Activated CD4-positive, alpha-beta T cell treated with anti-CD3 and anti-CD28 coated beads, Interleukin-2, Interleukin-4, amounts not matched to agents 100 ng/mL and 50 ng/mL, durations not matched to agents 16 hours and 8 hours (primary cell): ENCODE measurements around the gene COX4I2.

ENCODE experiments used
- DNase-seq: peaks from one replicate; pipeline ENCODE4 v3.0.0-alpha.2; 2020; ENCODE audit warnings: low spot score

The COX4I2 gene

GRCh38 chr20:31677553-31678260 is 40.0 kb downstream of the COX4I2 start:
- DNase-seq = no peak

DNA sequence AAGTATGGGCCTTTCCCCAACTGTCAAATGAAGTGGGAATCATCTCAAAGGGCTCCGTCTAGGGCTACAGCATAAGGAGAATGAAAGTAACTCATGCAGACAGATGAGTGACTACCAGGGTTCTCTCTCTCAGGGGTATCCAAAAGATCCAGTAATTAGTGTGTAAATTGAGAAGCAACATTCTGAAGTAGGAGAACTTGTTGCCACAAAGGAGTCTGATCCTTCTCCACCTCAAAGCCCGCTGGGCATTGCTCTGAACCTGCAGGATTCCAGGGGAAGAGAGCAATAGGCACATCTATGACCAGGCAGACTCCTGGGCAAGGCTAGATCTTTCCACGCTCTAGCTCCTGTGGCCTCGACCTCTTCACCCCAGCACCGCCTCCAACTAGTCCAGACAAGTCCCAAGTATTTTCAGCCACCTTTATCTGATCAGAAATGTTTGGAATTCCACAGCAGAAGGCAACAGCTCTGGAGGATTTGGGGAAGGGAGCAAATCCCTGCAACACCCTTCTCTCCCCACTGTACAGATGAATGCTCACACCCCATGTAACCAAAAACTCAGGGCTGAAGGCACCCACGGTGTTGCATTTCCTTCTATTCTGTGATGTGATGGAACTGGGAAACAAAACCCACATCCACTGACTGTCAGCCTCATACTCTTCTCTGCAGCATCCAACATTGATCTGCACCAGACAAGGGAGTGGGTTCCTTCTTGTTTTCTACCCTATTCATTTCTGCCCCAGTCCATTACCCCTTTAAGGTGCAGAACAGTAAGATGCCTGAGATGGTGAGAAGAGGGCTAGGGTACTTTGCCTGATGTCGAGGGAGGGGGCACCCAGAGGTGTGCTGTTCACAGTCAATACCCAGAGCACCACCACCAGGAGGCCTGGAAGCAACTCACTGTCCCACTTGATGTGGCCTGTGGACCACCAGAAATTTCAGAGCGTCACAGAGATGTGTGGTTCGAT is 41.0 kb downstream of the COX4I2 start:
- no peak for DNase-seq

DNA sequence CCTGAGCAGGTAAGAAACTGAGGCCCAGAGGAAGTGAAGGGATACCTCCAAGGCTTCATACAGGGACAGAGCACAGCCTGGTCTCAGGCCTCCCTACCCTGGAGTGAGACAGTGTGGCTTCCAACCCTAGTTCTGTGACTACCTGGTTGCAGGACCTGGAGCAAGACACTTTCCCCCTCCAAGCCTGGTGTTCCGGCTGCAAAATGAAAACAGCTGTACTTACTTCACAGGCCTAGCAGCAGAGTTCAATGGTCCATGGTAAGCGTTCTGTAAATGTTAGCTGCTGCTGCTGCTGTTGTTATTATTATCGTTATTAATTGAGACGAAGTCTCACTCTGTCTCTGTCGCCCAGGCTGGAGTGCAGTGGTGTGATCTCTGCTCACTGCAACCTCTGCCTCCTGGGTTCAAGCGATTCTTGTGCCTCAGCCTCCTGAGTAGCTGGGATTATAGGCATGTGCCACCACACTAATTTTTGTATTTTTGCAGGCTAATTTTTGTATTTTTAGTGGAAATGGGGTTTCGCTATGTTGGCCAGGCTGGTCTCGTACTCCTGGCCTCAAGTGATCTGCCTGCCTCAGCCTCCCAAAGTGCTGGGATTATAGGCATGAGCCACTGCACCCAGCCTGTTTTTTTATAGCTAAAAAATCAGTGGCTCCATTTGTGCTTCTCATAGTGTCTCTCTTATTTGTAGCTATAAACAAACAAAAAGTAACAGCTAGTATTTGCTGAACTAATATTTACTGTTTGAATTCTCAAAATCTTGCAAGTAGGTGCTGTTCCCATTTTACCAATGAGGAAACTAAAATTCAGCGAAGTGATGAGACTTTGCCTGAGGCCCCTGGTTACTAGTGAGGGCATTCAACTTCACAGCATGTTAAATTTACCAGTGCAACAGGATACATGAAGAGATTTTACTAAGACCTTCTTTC is 41.9 kb downstream of the COX4I2 start:
- no peak for DNase-seq

- no peak for DNase-seq
These were observed 42.8 kb downstream of the COX4I2 start for GRCh38 chr20:31680286-31681127.

- DNase-seq = no peak
These were observed 43.5 kb downstream of the COX4I2 start for GRCh38 chr20:31681128-31681727.

DNA sequence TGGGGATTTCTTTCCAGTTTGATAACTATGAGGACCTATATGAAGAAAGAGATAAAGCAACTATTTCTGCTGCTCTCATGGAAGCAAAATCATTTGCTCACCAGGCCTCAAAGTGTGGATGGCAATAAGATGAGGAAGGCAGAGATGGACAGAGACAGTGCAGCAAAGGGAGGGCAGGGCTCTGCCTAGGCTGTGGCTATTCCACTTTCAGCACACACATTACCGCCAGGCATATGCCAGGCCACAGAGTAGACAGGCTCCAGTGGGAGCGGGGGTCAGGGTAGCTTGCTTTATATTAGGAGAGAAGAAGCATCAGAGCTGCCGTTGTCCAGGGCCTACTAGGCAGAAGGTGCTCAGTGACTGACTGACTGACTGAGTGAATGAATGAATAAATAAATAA is 44.1 kb downstream of the COX4I2 start:
- no peak for DNase-seq

- DNase-seq = no peak
These were observed 44.6 kb downstream of the COX4I2 start for GRCh38 chr20:31682352-31682751.

DNA sequence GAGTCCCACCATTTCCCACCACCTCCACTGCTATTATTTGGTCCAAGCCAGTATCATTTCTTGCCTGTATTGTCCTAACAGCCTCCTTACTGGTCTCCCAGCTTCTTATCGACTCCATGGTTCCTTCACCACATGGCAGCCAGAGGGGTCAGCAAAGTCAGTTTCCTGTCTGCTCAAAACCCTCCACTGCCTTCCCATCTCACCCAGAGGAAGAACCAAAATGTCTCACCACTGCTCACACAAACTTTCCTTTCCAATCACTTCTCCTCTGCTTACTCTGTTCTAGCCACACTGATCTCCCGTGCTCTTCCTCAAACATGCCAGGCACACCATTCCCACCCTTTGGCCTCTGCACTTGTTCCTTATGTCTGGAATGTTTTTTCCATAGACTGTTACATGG is 45.2 kb downstream of the COX4I2 start:
- DNase-seq = no peak

- peak; percentile 37 for DNase-seq
These were observed 46.7 kb downstream of the COX4I2 start for GRCh38 chr20:31684153-31685015.

DNA sequence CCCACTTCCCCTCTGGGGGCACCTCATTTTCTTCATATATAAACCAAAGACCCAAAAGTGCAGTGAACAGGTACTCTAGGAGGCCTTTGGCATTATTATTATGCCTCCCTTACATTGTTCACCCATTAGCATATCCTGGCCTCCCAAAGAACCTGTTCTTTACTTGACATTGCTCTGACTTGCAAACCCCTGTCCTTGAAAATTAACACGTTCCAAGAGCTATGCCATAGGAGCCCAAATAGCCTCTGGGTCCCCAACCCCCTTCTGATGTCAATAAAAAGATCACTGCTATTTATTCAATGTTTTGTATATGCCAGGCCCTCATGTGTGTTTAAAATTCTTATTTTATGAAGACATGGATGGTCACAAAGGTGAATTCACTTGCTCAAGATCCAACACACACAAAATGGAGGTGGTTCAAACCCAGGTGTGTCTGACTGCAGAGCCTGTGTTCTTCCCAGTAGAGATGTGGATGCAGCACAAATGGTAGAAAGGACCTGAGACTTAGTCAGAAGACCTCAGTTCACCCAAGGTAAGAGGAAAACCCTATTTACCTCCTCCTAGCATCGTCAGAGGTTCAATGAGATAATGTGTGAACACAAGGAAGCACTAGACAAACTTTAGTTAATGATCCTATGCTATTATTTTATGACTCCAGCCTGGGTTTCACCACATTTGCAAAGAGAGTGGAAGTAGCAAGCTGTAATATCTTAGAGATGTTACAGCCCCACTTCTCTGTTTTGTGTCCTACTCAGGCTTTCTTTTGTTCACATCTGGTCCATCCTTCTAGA is 48.3 kb downstream of the COX4I2 start:
- DNase-seq = no peak

- DNase-seq = no peak
These were observed 50.1 kb downstream of the COX4I2 start for GRCh38 chr20:31687777-31688176.

DNA sequence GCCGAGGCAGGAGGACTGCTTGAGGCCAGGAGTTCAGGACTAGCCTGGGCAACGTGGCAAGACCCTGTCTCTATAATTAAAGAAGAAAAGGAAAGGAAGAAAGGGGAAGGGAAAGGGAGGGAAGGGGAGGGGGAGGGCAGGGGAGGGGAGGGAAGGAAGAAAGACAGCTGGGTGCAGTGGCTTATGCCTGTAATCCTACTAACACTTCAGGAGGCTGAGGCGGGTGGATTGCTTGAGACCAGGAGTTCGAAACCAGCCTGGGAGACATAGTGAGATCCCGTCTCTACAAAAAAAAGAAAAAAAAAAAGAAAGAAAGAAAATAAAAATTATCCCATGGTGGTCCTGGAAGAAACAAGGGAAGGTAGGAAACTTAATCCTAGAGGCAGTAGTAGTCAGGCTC is 51.4 kb downstream of the COX4I2 start:
- DNase-seq = no peak

GRCh38 chr20:31690124-31690666 is 52.5 kb downstream of the COX4I2 start:
- no peak for DNase-seq

- DNase-seq = no peak
These were observed 54.0 kb downstream of the COX4I2 start for GRCh38 chr20:31691646-31692275.

GRCh38 chr20:31693402-31693801 is 55.7 kb downstream of the COX4I2 start:
- DNase-seq = no peak

- DNase-seq = no peak
These were observed 56.4 kb downstream of the COX4I2 start for GRCh38 chr20:31693987-31694661.
